AG20443 (cell line): ENCODE measurements around the gene CLPTM1L.
"Not testable (repeated sequence)": the region's sequence is repeated elsewhere in the genome, so short reads cannot be mapped to it uniquely, and the experiment has no call there.

Source experiments
- DNase-seq: peaks from one replicate; pipeline ENCODE4 v3.0.0; 2012; ENCODE audit warnings: low spot score, mixed read lengths

Gene CLPTM1L

GRCh38 chr5:1360367-1360766 lies 15.5 kb upstream of the CLPTM1L start:
- not testable (repeated sequence) for DNase-seq

- no peak for DNase-seq
These were observed 14.8 kb upstream of the CLPTM1L start for GRCh38 chr5:1359713-1360112.

- DNase-seq, result no peak
These were observed 14.2 kb upstream of the CLPTM1L start for GRCh38 chr5:1359031-1359645.

- no peak for DNase-seq
These were observed 13.8 kb upstream of the CLPTM1L start for GRCh38 chr5:1358726-1359025.

- no peak for DNase-seq
These were observed 13.2 kb upstream of the CLPTM1L start for GRCh38 chr5:1357946-1358725.

GRCh38 chr5:1356873-1357787 lies 12.2 kb upstream of the CLPTM1L start:
- DNase-seq, result no peak

GRCh38 chr5:1354576-1354975 lies 9.7 kb upstream of the CLPTM1L start:
- no peak for DNase-seq

- no peak for DNase-seq
These were observed 7.6 kb upstream of the CLPTM1L start for GRCh38 chr5:1352231-1353219.

- DNase-seq, result no peak
These were observed 6.3 kb upstream of the CLPTM1L start for GRCh38 chr5:1351156-1351555.

GRCh38 chr5:1349246-1349645 lies 4.3 kb upstream of the CLPTM1L start:
- no peak for DNase-seq

- DNase-seq, result no peak
These were observed 4.0 kb upstream of the CLPTM1L start for GRCh38 chr5:1348986-1349245.

GRCh38 chr5:1347571-1347970 lies 2.7 kb upstream of the CLPTM1L start:
- DNase-seq, result no peak

GRCh38 chr5:1346627-1347440 lies 1.9 kb upstream of the CLPTM1L start:
- no peak for DNase-seq

- no peak for DNase-seq
These were observed 1.2 kb upstream of the CLPTM1L start for GRCh38 chr5:1345876-1346626.

- peak; percentile 47 for DNase-seq
These were observed 683 bp downstream of the CLPTM1L start for GRCh38 chr5:1343931-1344901.

GRCh38 chr5:1343315-1343751 lies 1.6 kb downstream of the CLPTM1L start:
- no peak for DNase-seq

- DNase-seq, result not testable (repeated sequence)
These were observed 2.2 kb downstream of the CLPTM1L start for GRCh38 chr5:1342711-1343110.

GRCh38 chr5:1342268-1342667 lies 2.6 kb downstream of the CLPTM1L start:
- DNase-seq, result no peak

- no peak for DNase-seq
These were observed 3.0 kb downstream of the CLPTM1L start for GRCh38 chr5:1341863-1342262.
